GM12892 (cell line): ENCODE results near the gene PLK2.

Experiments used
- POLR2A ChIP-seq: IDR thresholded peaks from 2 replicates; pipeline ENCODE4 v1.6.1; 2011; ENCODE audit warnings: low read depth, low read length, control low read depth
- POLR2AphosphoS5 ChIP-seq: IDR thresholded peaks from 2 replicates; pipeline ENCODE4 v1.6.1; 2011; ENCODE audit warnings: low read depth, low read length, control low read depth
- TAF1 ChIP-seq: IDR thresholded peaks from 2 replicates; pipeline ENCODE4 v1.6.1; 2011; ENCODE audit warnings: low read depth, mild to moderate bottlenecking, control low read depth, low read length, borderline replicate concordance

GRCh38 chr5:58405175-58405574, 54.7 kb downstream of the PLK2 start:
- TF ChIP-seq POLR2A (no peak), POLR2AphosphoS5 (no peak), TAF1 (no peak)
